ENCODE data around the gene CEP164.

- TF ChIP-seq, protein P1, sequence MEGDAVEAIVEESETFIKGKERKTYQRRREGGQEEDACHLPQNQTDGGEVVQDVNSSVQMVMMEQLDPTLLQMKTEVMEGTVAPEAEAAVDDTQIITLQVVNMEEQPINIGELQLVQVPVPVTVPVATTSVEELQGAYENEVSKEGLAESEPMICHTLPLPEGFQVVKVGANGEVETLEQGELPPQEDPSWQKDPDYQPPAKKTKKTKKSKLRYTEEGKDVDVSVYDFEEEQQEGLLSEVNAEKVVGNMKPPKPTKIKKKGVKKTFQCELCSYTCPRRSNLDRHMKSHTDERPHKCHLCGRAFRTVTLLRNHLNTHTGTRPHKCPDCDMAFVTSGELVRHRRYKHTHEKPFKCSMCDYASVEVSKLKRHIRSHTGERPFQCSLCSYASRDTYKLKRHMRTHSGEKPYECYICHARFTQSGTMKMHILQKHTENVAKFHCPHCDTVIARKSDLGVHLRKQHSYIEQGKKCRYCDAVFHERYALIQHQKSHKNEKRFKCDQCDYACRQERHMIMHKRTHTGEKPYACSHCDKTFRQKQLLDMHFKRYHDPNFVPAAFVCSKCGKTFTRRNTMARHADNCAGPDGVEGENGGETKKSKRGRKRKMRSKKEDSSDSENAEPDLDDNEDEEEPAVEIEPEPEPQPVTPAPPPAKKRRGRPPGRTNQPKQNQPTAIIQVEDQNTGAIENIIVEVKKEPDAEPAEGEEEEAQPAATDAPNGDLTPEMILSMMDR (conservative IDR thresholded peaks at IDR 0.05 in 1 of 2, IDR thresholded peaks at IDR 0.05 in 1 of 2; ENCODE audit: extremely low read depth in 1 of 2, insufficient read depth in 1 of 2, low read depth in 1 of 2, low read length in 2 of 2): no peak
- TF ChIP-seq EZH2 (IDR thresholded peaks at IDR 0.05; ENCODE audit: borderline replicate concordance, low read length): no peak
Measured at GRCh38 chr11:117390743-117391142, 63.1 kb downstream of the CEP164 start.
